Effector CD8-positive, alpha-beta T cell (primary cell): ENCODE measurements around the gene PDGFRB.

Source experiments
- DNase-seq: peaks from one replicate; lab custom pipeline; 2025; lab: John Stamatoyannopoulos, UW

The PDGFRB gene

DNA sequence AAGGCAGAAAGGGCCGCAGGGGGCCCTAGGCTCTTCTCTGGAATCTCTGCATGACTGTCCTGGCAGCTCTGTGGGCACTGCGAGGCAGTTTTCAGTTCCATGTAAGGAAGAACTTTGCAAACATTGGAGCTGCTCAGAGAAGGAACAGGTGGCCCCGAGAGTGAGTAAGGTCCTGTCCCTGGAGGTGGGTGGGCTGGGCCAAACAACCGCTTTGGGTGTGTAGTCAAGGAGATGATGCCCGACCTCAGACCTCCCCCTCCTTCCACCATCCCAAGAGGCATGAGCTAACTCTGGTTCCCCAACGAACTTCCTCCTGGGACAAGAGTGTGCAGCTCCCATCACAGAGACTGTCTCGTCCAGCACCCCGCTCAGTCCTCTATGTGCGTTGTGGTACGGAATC is 89.8 kb downstream of the PDGFRB start:
- DNase-seq, result no peak

GRCh38 chr5:150065346-150065745 is 90.3 kb downstream of the PDGFRB start:
- DNase-seq, result no peak

GRCh38 chr5:150064681-150065220 is 90.9 kb downstream of the PDGFRB start:
- no peak for DNase-seq
